ENCODE data around the gene MYO9B.

GRCh38 chr19:17214508-17215126, 139.0 kb downstream of the MYO9B start:
- TF ChIP-seq CTCF (optimal IDR thresholded peaks at IDR 0.05 in 1 of 3, IDR thresholded peaks at IDR 0.05 in 1 of 3, conservative IDR thresholded peaks at IDR 0.05 in 1 of 3; ENCODE audit: extremely low read depth in 1 of 3, insufficient read depth in 2 of 3, low read length in 3 of 3) (no peak), EZH2 (IDR thresholded peaks at IDR 0.05; ENCODE audit: low read length) (no peak)
